Body of pancreas (tissue), 4 donors: Measurements from ENCODE around the gene HOXA10.

ENCODE experiments used
- CTCF ChIP-seq, 7 experiments: fragments of 450-650 bp in 4 of 7; fragments of 200-600 bp in 3 of 7; sonication (generic) in 3 of 7; IDR thresholded peaks; one replicate each; pipeline ENCODE4 v1.5.1; 2016 to 2019; ENCODE audit warnings: antibody characterized with exemption in 7 of 7
- POLR2A ChIP-seq, 3 donors: fragments of 450-650 bp; IDR thresholded peaks; one replicate each; pipeline ENCODE4 v1.6.1; 2016; ENCODE audit warnings: antibody characterized with exemption in 3 of 3, mild to moderate bottlenecking in 2 of 3

- TF ChIP-seq POLR2A (IDR thresholded peaks at IDR 0.05) (no peak), CTCF (IDR thresholded peaks at IDR 0.05) (no peak)
Measured at GRCh38 chr7:27191161-27191731, 17.1 kb upstream of the HOXA10 start.
